Astrocyte (in vitro differentiated cells and primary cell): Measurements from ENCODE around the gene THRAP3. TPM values are rescaled to one million over a fixed set of nuclear protein-coding genes. Genes with fewer than 3 reads are reported as not detected.

ENCODE experiments used
- DNase-seq: peaks from one replicate; pipeline ENCODE4 v3.0.0-alpha.2; 2010; ENCODE audit warnings: low read depth
- FAIRE-seq: peaks from 2 replicates; lab custom pipeline; 2011; peaks lifted over from hg19 to GRCh38; lab: Jason Lieb, UNC
- H2AFZ ChIP-seq: 2 replicates; pipeline ENCODE4 v1.6.0; 2012; ENCODE audit warnings: low read depth, low read length, inconsistent platforms
- H3K27ac ChIP-seq: 2 replicates; pipeline ENCODE4 v1.5.1; 2011; ENCODE audit warnings: low read depth, low read length, inconsistent platforms
- H3K27me3 ChIP-seq: 2 replicates; pipeline ENCODE4 v1.6.0; 2011; ENCODE audit warnings: low read length, inconsistent platforms; ENCODE audit not compliant: insufficient read depth
- H3K36me3 ChIP-seq: 2 replicates; pipeline ENCODE4 v1.5.1; 2011; ENCODE audit warnings: low read length, inconsistent platforms; ENCODE audit not compliant: insufficient read depth
- H3K4me1 ChIP-seq: 2 replicates; pipeline ENCODE4 v1.5.1; 2011; ENCODE audit warnings: low read length, inconsistent platforms; ENCODE audit not compliant: insufficient read depth
- H3K4me2 ChIP-seq: 2 replicates; pipeline ENCODE4 v1.6.0; 2012; ENCODE audit warnings: low read length, inconsistent platforms
- H3K4me3 ChIP-seq: 2 replicates; pipeline ENCODE4 v1.5.1; 2011; ENCODE audit warnings: low read depth, mild to moderate bottlenecking, low read length, inconsistent platforms; ENCODE audit not compliant: insufficient read depth
- H3K79me2 ChIP-seq: 2 replicates; pipeline ENCODE4 v1.6.0; 2012; ENCODE audit warnings: mild to moderate bottlenecking, low read length, inconsistent platforms; ENCODE audit not compliant: insufficient read depth
- H3K9ac ChIP-seq: 2 replicates; pipeline ENCODE4 v1.6.0; 2012; ENCODE audit warnings: mild to moderate bottlenecking, low read length, inconsistent platforms
- H3K9me3 ChIP-seq: 2 replicates; pipeline ENCODE4 v1.5.1; 2012; ENCODE audit warnings: low read depth, mild to moderate bottlenecking, low read length, inconsistent platforms; ENCODE audit not compliant: insufficient read depth
- H4K20me1 ChIP-seq: 2 replicates; pipeline ENCODE4 v1.6.0; 2012; ENCODE audit warnings: low read length, inconsistent platforms; ENCODE audit not compliant: insufficient read depth
- H3K27ac Mint-ChIP-seq: one replicate; pipeline ENCODE4 v1.8.0; 2021; ENCODE audit warnings: mild to moderate bottlenecking, mixed read lengths; ENCODE audit not compliant: unreplicated experiment
- H3K27me3 Mint-ChIP-seq: one replicate; pipeline ENCODE4 v1.8.0; 2021; ENCODE audit warnings: low read depth, mixed read lengths; ENCODE audit not compliant: unreplicated experiment
- H3K36me3 Mint-ChIP-seq: one replicate; pipeline ENCODE4 v1.8.0; 2021; ENCODE audit warnings: low read depth, mixed read lengths; ENCODE audit not compliant: unreplicated experiment
- H3K4me1 Mint-ChIP-seq: one replicate; pipeline ENCODE4 v1.8.0; 2021; ENCODE audit warnings: low read depth, mixed read lengths; ENCODE audit not compliant: unreplicated experiment
- H3K4me3 Mint-ChIP-seq: one replicate; pipeline ENCODE4 v1.8.0; 2021; ENCODE audit warnings: mild to moderate bottlenecking, moderate library complexity, mixed read lengths; ENCODE audit not compliant: unreplicated experiment
- H3K9me3 Mint-ChIP-seq: one replicate; pipeline ENCODE4 v1.8.0; 2021; ENCODE audit warnings: mild to moderate bottlenecking, mixed read lengths; ENCODE audit not compliant: unreplicated experiment
- EZH2 ChIP-seq: IDR thresholded peaks from 2 replicates; pipeline ENCODE4 v1.6.1; 2012; ENCODE audit warnings: mild to moderate bottlenecking, low read length, inconsistent platforms; ENCODE audit not compliant: insufficient read depth
- total RNA-seq: library from RNA; stranded (reverse); gene quantifications from 2 replicates; pipeline ENCODE4 v1.2.1, GENCODE V29; 2021
- TF ChIP-seq, protein P1 (sequence below): IDR thresholded peaks from 2 replicates; pipeline ENCODE4 v1.5.1; 2011; ENCODE audit warnings: low read depth, mild to moderate bottlenecking, inconsistent platforms, low read length, moderate library complexity; ENCODE audit not compliant: insufficient read depth

THRAP3 gene
- total RNA-seq, 1 donor from 2014 or later: 109 TPM

DNA sequence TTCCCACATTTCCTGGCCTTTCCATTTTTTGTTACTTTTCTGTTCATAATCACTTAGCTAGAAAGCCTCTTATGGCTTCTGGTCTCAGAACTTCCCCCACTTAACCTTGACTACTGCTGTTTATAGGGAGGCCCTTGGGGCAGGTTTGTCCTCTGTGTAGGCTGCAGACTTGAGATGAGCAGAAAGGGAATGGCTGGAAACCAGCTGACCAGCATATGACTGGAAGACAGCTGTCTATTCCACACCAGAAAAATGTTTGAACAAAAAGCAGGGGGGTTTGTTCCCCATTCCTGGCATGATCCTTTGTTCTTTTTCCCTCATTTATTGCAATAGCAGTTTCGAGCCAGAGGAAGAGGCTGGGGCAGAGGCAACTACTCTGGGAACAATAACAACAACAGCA is 77.0 kb downstream of the THRAP3 start:
- Histone ChIP-seq H3K4me1 (peaks cover 20% of the 10 kb centered on the region), H3K27me3 (no peaks in the 10 kb centered on the region), H3K4me3 (no peak overlapping the region), H4K20me1 (peaks cover 73% of the 10 kb centered on the region), H3K9ac (no peak overlapping the region), H3K36me3 (peaks cover 46% of the 10 kb centered on the region), H2AFZ (no peak overlapping the region), H3K9me3 (no peaks in the 10 kb centered on the region), H3K27ac (peak overlapping the region; percentile 34), H3K79me2 (peaks cover 11% of the 10 kb centered on the region), H3K4me2 (no peak overlapping the region)
- peaks cover 26% of the 10 kb centered on the region for H3K36me3 Mint-ChIP-seq
- TF ChIP-seq, protein P1, sequence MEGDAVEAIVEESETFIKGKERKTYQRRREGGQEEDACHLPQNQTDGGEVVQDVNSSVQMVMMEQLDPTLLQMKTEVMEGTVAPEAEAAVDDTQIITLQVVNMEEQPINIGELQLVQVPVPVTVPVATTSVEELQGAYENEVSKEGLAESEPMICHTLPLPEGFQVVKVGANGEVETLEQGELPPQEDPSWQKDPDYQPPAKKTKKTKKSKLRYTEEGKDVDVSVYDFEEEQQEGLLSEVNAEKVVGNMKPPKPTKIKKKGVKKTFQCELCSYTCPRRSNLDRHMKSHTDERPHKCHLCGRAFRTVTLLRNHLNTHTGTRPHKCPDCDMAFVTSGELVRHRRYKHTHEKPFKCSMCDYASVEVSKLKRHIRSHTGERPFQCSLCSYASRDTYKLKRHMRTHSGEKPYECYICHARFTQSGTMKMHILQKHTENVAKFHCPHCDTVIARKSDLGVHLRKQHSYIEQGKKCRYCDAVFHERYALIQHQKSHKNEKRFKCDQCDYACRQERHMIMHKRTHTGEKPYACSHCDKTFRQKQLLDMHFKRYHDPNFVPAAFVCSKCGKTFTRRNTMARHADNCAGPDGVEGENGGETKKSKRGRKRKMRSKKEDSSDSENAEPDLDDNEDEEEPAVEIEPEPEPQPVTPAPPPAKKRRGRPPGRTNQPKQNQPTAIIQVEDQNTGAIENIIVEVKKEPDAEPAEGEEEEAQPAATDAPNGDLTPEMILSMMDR: no peak
- TF ChIP-seq EZH2: no peak
- DNase-seq (no peak), FAIRE-seq (no peak)
- peak overlapping the region; percentile 18 for H3K4me3 Mint-ChIP-seq
- no peaks in the 10 kb centered on the region for H3K27me3 Mint-ChIP-seq
- H3K9me3 Mint-ChIP-seq: no peaks in the 10 kb centered on the region
- H3K4me1 Mint-ChIP-seq: peaks cover 28% of the 10 kb centered on the region
- H3K27ac Mint-ChIP-seq: peak overlapping the region; percentile 47

DNA sequence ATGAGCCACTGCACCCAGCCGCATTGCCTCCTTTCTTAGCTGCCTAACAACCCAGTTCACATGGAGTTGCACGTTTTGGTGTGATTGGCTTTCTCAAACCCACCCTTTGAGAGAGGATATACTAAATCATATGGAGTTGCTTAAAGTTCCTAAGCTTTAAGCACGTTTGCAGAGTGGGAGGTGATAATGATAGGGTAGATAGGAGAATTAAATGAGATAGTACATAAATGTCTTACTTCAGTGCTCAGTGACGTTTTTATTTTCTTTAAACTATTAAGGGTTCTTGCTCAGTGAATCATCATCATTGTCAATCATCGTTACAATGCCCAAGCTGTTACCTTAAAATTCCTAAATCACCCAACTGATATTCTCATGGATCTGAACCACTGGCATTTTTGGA is 79.0 kb downstream of the THRAP3 start:
- Mint-ChIP-seq H3K9me3 (no peaks in the 10 kb centered on the region), H3K27ac (no peak overlapping the region), H3K4me1 (peaks cover 31% of the 10 kb centered on the region), H3K4me3 (no peak overlapping the region), H3K36me3 (peaks cover 32% of the 10 kb centered on the region), H3K27me3 (no peaks in the 10 kb centered on the region)
- FAIRE-seq (no peak), DNase-seq (no peak)
- Histone ChIP-seq H4K20me1 (peaks cover 67% of the 10 kb centered on the region), H3K4me2 (no peak overlapping the region), H2AFZ (no peak overlapping the region), H3K27ac (no peak overlapping the region), H3K4me3 (no peak overlapping the region), H3K9me3 (no peaks in the 10 kb centered on the region), H3K79me2 (peaks cover 11% of the 10 kb centered on the region), H3K27me3 (no peaks in the 10 kb centered on the region), H3K4me1 (peaks cover 32% of the 10 kb centered on the region), H3K9ac (no peak overlapping the region), H3K36me3 (peaks cover 35% of the 10 kb centered on the region)
- no peak for TF ChIP-seq EZH2
- TF ChIP-seq, protein P1: no peak

DNA sequence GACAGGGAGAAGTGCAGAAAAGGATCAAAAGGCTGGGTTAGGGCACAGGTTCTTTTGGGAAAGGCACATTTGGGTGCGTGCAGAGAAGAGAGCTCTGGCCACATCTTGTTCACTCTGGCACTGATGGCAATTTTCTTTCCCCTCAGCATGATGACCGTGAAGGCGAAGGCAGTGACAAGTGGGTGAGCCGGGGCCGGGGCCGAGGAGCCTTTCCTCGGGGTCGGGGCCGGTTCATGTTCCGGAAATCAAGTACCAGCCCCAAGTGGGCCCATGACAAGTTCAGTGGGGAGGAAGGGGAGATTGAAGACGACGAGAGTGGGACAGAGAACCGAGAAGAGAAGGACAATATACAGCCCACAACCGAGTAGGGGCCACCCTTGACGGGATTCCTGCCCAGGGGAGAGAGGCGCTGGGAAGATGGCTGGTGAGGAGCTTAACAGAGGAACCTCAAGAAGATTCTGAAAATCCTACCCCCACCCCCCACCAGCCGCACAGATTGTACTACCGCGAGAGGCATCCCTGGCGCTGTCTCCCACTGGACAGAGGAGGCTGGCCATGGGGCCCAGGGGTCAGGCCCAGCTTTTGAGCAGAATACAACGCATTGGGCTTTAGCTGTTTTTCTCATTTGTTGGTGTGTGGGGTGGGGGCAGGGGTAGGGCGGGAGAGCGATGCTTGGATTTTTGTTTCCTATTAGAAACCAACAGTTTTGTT is 79.6 kb downstream of the THRAP3 start:
- H3K4me3 Mint-ChIP-seq: no peak overlapping the region
- Histone ChIP-seq H3K9me3 (no peaks in the 10 kb centered on the region), H2AFZ (no peak overlapping the region), H3K4me3 (no peak overlapping the region), H4K20me1 (peaks cover 62% of the 10 kb centered on the region), H3K27me3 (no peaks in the 10 kb centered on the region), H3K79me2 (peaks cover 6% of the 10 kb centered on the region), H3K27ac (no peak overlapping the region), H3K9ac (no peak overlapping the region), H3K4me2 (no peak overlapping the region), H3K4me1 (peaks cover 32% of the 10 kb centered on the region), H3K36me3 (peaks cover 30% of the 10 kb centered on the region)
- H3K27ac Mint-ChIP-seq: peak overlapping the region; percentile 34
- no peaks in the 10 kb centered on the region for H3K9me3 Mint-ChIP-seq
- TF ChIP-seq EZH2: no peak
- TF ChIP-seq, protein P1: no peak
- H3K36me3 Mint-ChIP-seq: peaks cover 35% of the 10 kb centered on the region
- FAIRE-seq (no peak), DNase-seq (no peak)
- H3K27me3 Mint-ChIP-seq: no peaks in the 10 kb centered on the region
- H3K4me1 Mint-ChIP-seq: peaks cover 31% of the 10 kb centered on the region
